ENCODE data around the gene KLC1.

KLC1 gene

GRCh38 chr14:103743691-103744090 is 114.7 kb downstream of the KLC1 start:
- in situ Hi-C loops (cut with HindIII; ENCODE audit: low sequenced_read_pairs): no loop called here

DNA sequence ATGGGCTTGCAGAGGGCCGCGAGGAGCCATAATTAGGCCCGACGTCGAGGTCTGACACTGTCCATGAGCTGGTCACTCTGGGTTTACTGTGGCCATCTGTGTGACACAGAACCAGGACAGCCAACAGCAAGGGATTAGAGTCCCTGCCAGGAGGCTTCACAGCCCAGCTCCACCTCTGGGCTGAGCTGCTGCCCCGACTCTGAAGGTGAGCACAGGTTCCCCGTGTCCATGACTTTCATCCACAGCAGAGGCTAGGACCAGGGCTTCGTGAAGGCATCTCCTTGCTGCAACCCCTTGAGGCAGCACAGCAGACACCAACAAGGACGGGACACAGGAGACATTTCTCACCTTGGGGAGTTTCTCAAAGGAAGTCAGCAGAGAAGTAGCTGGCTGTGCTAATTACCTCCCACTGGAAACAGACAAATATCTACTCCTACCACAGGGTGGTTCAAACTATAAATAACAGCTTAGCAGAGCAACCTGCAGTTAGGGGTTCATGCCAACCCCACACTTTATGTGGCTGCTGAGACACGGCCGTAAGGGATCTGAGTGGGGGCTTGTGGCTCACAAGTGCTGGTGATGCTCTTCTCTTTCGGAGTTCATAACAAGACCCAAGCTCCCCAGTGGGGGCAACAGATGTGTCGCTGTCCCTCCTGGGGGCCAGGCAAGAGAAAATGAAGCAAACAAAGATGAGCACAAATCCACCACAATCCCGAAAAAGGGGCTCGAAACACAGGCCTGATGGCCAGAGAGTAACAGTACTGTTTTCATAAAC is 115.8 kb downstream of the KLC1 start:
- in situ Hi-C loops (cut with HindIII; ENCODE audit: low sequenced_read_pairs): no loop called here

DNA sequence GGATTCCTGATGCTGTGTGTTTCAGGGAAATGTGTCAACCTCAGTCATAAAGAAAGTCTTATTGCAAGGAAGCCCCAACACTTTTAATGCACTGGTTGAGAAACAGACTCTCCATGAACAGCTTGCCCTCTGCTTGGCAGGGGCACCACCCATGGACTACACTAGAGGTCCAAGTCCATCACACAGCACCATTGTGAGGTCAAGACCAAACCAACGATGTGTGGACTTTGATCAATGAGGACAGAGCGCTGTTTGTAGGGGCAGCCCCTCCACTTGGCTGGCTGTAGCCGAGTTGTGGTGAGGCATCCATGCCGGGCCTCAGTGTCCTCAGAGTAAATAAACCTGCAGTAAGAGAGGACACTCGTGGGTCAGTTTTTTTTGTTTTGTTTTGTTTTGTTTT is 116.4 kb downstream of the KLC1 start:
- in situ Hi-C loops (cut with HindIII; ENCODE audit: low sequenced_read_pairs): no loop called here

DNA sequence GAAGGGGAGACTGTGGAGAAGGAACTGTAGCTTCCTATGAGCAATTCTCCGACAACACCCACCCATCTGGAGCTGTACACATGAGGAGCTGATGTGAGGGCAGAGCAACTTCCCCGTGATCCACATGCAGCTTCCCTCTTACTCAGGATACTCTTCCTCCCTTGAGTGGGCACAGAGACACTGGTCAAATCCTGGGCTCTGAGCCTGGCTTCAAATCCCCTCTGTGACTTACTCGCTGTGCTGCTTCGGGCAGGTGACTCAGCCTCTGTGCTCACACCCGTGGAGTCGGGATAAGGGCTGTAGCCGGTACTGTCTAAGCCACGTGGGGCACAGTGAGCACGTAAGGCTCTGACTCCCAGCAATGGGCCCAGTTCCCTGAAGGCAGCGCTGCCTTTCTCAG is 117.7 kb downstream of the KLC1 start:
- in situ Hi-C loops (cut with HindIII; ENCODE audit: low sequenced_read_pairs): no loop called here

GRCh38 chr14:103748534-103748857 is 119.5 kb downstream of the KLC1 start:
- in situ Hi-C loops (cut with HindIII; ENCODE audit: low sequenced_read_pairs): no loop called here

- in situ Hi-C loops (cut with HindIII; ENCODE audit: low sequenced_read_pairs): no loop called here
Measured at GRCh38 chr14:103749452-103749851, 120.4 kb downstream of the KLC1 start.

DNA sequence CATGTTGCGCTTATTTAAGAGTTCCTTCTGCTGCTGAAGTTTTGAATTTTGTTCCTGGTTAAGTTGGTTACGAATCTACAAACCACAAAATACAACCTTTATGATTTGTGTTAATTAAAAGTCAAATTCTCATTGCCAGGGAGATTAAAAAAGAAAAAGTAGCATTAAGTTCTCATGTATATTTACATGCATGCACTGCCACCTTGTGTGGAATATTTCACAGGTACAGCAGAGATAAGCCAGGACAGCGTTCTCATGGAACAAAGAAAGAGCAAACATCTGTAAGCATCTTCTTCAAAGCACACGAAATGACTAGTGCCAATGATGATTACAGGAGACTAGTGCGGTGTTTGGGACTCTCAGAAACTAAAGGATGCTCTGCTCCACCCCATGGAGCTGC is 120.8 kb downstream of the KLC1 start:
- in situ Hi-C loops (cut with HindIII; ENCODE audit: low sequenced_read_pairs): no loop called here
